Measurements from ENCODE around the gene PTGER1. TPM values are rescaled to one million over a fixed set of nuclear protein-coding genes. Genes with fewer than 3 reads are reported as not detected.

PTGER1 gene, protein sequence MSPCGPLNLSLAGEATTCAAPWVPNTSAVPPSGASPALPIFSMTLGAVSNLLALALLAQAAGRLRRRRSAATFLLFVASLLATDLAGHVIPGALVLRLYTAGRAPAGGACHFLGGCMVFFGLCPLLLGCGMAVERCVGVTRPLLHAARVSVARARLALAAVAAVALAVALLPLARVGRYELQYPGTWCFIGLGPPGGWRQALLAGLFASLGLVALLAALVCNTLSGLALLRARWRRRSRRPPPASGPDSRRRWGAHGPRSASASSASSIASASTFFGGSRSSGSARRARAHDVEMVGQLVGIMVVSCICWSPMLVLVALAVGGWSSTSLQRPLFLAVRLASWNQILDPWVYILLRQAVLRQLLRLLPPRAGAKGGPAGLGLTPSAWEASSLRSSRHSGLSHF
- 1 to 10 TPM in 1 of 2 donors, not detected in 1; 2.8 TPM for total RNA-seq

DNA sequence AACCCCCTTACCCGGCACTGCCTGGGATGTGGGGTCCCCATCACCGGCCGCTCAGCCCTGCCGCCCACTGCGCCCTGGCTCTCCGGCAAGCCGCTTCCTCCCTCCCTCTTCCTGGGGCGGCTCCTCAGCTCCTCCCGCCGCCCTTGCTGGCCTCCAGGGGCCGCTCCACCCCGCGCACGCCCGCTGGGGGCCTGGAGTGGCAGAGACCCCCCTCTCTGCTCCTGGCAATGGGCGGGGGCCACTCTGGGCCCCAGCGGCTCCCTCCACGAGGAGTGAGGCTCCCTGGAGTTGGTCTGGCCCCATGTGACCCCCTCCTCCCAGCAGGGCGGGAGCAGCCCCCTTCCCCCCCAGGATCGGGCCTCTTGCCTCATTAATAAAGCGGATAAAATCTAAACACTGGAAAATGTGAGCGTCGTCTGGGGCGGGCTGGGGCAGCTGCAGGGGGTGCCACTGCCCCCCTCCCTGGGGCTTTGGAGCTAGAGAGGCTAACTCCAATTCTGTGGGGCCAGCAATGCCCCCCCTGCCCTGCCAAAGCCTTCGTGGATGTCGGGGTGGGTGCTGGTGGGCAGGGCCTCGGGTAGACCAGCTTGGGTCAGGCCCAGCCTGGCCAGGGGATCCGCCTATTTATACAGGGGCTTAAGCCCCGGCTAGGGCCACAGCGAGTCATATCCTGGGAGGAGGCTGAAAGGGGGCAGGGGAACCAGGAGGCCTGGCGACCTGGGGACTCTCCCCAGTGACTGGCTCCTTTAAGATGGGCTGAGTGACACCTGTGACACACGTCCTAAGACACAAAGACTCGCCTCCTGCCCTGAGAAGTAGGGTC is at the start of gene PTGER1:
TSS of gene PTGER1 (minus strand) at position 104 of the 823 bp plus-strand sequence. CDS start 1,034 bp downstream, outside the sequence.
- TF ChIP-seq, protein P1, sequence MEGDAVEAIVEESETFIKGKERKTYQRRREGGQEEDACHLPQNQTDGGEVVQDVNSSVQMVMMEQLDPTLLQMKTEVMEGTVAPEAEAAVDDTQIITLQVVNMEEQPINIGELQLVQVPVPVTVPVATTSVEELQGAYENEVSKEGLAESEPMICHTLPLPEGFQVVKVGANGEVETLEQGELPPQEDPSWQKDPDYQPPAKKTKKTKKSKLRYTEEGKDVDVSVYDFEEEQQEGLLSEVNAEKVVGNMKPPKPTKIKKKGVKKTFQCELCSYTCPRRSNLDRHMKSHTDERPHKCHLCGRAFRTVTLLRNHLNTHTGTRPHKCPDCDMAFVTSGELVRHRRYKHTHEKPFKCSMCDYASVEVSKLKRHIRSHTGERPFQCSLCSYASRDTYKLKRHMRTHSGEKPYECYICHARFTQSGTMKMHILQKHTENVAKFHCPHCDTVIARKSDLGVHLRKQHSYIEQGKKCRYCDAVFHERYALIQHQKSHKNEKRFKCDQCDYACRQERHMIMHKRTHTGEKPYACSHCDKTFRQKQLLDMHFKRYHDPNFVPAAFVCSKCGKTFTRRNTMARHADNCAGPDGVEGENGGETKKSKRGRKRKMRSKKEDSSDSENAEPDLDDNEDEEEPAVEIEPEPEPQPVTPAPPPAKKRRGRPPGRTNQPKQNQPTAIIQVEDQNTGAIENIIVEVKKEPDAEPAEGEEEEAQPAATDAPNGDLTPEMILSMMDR (IDR thresholded peaks at IDR 0.05) = no peak
- H3K9me3 ChIP-seq = no peaks in the 10 kb centered on the region
- ATAC-seq (ENCODE audit: insufficient number of reproducible peaks, low FRiP score, low read depth) (no peak), DNase-seq (ENCODE audit: low spot score) (no peak)
- H3K27me3 ChIP-seq (replicated peaks; ENCODE audit: insufficient read depth) = no peaks in the 10 kb centered on the region
- H3K27ac ChIP-seq = no peak within 1 kb of the TSS
- H3K4me3 ChIP-seq = peak within 1 kb of the TSS; percentile 55
- peaks cover 15 to 35% of the 10 kb centered on the region in 2 donors for H3K4me1 ChIP-seq (ENCODE audit: control insufficient read depth in 1 of 2, low read depth in 2 of 2)
- H3K36me3 ChIP-seq = peaks cover 20% of the 10 kb centered on the region

DNA sequence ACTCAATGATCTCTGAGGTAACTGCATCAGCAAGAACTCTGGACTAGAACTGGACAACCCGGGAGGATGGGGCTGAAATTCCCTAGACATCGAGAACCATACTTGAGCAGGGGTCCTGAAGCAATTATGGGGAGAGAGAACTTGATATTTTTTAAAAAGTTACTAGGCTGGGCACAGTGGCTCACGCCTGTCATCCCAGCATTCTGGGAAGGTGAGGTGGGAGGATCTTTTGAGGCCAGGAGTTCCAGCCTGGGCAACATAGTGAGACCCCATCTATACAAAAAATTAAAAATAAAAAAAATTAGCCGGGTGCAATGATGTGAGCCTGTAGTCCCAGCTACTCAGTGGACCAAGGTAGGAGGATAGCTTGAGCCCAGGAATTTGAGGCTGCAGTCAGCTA is 45.4 kb upstream of the PTGER1 start:
- Histone ChIP-seq H3K9me3 (no peaks in the 10 kb centered on the region), H3K4me1 (ENCODE audit: control insufficient read depth in 1 of 2, low read depth in 2 of 2) (peaks cover 22 to 23% of the 10 kb centered on the region in 2 donors), H3K36me3 (peaks cover 6% of the 10 kb centered on the region), H3K27ac (no peak overlapping the region), H3K4me3 (no peak overlapping the region), H3K27me3 (replicated peaks; ENCODE audit: insufficient read depth) (no peaks in the 10 kb centered on the region)
- DNase-seq (ENCODE audit: low spot score) = no peak
- ATAC-seq (ENCODE audit: insufficient number of reproducible peaks, low FRiP score, low read depth) = no peak
- TF ChIP-seq, protein P1 (IDR thresholded peaks at IDR 0.05) = no peak

DNA sequence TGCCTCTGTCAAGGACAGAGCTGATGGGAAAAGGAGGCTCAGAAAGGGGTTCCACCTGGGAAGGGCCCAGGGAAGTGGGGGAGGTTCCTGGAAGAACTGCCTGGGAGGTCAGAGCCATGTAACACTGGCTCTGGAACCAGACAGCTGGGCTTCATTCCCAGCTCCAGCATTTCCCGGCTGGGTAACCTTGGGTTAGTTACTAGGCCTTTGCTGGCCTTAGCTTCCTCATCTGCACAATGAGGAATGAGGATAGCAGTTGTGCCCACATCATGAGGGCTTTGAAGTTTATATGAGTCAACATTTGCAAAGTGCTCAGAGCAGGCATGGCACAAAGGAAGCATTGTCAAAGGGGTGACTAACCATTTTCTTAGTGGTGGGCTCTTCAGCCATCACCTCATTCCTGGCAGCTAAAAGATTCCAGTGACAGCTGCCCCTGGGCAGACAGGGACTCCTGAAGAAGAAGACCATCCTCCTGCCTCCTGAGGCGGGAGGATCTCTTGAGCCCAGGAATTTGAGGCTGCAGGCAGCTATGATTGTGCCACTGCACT is 44.8 kb upstream of the PTGER1 start:
- no peaks in the 10 kb centered on the region for H3K9me3 ChIP-seq
- peaks cover 12% of the 10 kb centered on the region for H3K36me3 ChIP-seq
- H3K4me3 ChIP-seq = no peak overlapping the region
- H3K27me3 ChIP-seq (replicated peaks; ENCODE audit: insufficient read depth) = no peaks in the 10 kb centered on the region
- peaks cover 28 to 29% of the 10 kb centered on the region in 2 donors for H3K4me1 ChIP-seq (ENCODE audit: control insufficient read depth in 1 of 2, low read depth in 2 of 2)
- TF ChIP-seq, protein P1 (IDR thresholded peaks at IDR 0.05) = no peak
- DNase-seq (ENCODE audit: low spot score) (no peak), ATAC-seq (ENCODE audit: insufficient number of reproducible peaks, low FRiP score, low read depth) (no peak)
- H3K27ac ChIP-seq = peak overlapping the region in 1 of 2 donors; percentile 10

DNA sequence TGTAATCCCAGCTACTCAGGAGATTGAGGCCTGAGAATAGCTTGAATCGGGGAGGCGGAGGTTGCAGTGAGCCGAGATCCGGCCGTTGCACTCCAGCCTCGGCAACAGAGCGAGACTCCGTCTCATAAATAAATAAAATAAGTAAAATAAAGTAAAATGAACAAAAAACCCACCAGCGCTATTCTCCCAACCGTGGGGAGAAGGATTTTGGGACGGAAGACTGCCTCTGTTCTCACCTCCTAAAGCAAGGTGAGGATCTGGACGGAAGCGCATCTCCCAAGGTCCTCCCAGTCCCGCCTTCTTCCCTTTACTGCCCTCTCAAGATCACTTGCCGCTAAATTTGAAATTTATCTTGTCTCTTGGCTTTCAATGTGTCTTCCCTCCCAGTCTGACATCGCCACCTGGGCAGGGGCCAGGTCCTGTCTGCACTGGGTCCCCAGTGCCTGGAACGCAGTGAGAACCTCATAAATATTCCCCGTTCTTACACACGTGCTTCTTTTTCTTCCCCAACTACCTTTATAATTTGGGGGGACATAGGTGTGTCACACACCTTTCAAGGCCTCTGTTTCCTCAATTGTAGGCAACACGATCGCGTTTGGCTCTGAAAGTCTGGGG is 44.2 kb upstream of the PTGER1 start:
- Histone ChIP-seq H3K36me3 (peaks cover 18% of the 10 kb centered on the region), H3K27me3 (replicated peaks; ENCODE audit: insufficient read depth) (no peaks in the 10 kb centered on the region), H3K27ac (peak overlapping the region; percentile 82 to 93), H3K4me1 (ENCODE audit: control insufficient read depth in 1 of 2, low read depth in 2 of 2) (peaks cover 29 to 30% of the 10 kb centered on the region in 2 donors), H3K4me3 (peak overlapping the region; percentile 82), H3K9me3 (no peaks in the 10 kb centered on the region)
- TF ChIP-seq, protein P1 (IDR thresholded peaks at IDR 0.05) = no peak
- no peak for DNase-seq (ENCODE audit: low spot score)
- ATAC-seq (ENCODE audit: insufficient number of reproducible peaks, low FRiP score, low read depth) = no peak
